ENCODE measurements around the gene CCT8L2.

- no peak for TF ChIP-seq CTCF (IDR thresholded peaks at IDR 0.05; ENCODE audit: low read depth, low read length)
- no peak for TF ChIP-seq EZH2phosphoT487 (IDR thresholded peaks at IDR 0.05; ENCODE audit: low read depth)
These were observed 5.6 kb downstream of the CCT8L2 start for GRCh38 chr22:16586991-16587390.
